Suprapubic skin (tissue), 4 donors: ENCODE measurements around the gene MRPL54.

Source experiments
- CTCF ChIP-seq, 2 donors: fragments of 200-600 bp in 1 of 2; fragments of 450-650 bp in 1 of 2; sonication (generic) in 1 of 2; IDR thresholded peaks; one replicate each; pipeline ENCODE4 v1.5.1; 2016 to 2019; ENCODE audit warnings: antibody characterized with exemption in 2 of 2, mild to moderate bottlenecking in 1 of 2, moderate library complexity in 1 of 2
- POLR2A ChIP-seq, 2 donors: fragments of 450-650 bp; IDR thresholded peaks; one replicate each; pipeline ENCODE4 v1.6.1; 2017; ENCODE audit warnings: antibody characterized with exemption in 2 of 2, mild to moderate bottlenecking in 2 of 2, moderate library complexity in 2 of 2
- POLR2AphosphoS5 ChIP-seq, 3 donors: sonication (generic); formaldehyde crosslinking; IDR thresholded peaks; one replicate each; pipeline ENCODE4 v1.6.1; 2017; ENCODE audit warnings: antibody characterized with exemption in 3 of 3

GRCh38 chr19:3793799-3794198 lies 31.3 kb downstream of the MRPL54 start:
- TF ChIP-seq POLR2A (IDR thresholded peaks at IDR 0.05), result no peak
- no peak for TF ChIP-seq CTCF (IDR thresholded peaks at IDR 0.05)
- TF ChIP-seq POLR2AphosphoS5 (IDR thresholded peaks at IDR 0.05), result no peak
